ENCODE measurements around the gene TRABD.
"Not testable (repeated sequence)": the region's sequence is repeated elsewhere in the genome, so short reads cannot be mapped to it uniquely, and the experiment has no call there.

Gene TRABD

DNA sequence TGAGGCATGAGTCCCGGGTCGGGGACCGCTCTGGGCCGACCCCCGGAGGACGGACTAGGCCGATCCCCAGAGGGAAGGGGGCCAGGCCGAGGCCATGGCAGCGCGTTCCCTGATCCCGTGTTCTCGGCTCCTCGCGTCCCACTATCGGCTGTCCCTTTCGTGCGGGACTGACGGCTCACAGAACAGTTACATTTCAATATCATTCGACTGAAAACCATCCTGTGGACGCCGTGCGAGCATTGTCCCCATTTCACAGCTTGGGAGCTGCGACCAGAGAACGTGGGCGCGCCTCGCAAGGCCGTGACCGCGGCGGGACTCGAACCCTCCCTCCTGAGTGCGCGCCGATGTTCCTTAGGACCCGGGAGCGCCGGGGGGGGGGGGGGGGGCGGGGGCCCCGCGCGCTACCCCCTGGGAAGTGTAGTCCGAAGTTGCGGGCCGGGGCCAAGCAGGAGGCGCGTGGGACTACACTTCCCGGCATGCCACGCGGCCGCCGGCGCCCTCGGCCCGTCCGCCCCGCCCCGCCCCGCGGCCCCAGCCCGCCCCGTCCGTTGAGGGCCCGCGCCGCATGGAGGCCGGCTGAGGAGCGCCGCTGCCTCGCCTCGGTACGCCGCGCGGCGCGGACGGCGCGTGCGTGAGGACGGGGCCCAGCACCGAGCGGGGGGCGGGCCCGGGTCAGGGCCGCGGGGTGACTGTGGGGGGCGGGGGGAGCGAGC is at the start of gene TRABD:
Gene TRABD, plus strand, starts transcription at position 539 of the 713 bp plus-strand sequence. CDS start 7,148 bp downstream, outside the sequence.
- peak; percentile 86 for DNase-seq

DNA sequence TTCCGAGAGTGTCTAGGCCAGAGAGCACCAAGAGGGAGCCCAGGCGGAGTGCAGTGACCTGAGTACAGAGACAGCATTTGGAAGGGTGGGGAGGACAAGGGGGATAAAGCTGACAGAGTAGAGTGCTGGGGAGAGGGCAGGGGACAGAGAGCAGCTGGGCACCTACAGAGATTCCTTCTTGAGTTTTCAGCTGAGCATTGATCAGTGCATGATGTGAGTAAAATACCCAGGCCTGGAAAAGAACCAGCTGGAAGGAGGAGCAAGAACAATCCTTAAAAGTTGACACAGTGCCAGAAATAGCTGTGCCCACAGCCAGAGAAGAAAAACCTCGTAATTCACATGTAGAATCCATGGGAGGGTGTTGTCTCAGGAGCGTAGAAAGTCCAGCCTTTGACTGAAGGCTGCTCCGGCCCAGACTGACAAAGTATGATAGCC is 49.1 kb upstream of the TRABD start:
- DNase-seq, result no peak

DNA sequence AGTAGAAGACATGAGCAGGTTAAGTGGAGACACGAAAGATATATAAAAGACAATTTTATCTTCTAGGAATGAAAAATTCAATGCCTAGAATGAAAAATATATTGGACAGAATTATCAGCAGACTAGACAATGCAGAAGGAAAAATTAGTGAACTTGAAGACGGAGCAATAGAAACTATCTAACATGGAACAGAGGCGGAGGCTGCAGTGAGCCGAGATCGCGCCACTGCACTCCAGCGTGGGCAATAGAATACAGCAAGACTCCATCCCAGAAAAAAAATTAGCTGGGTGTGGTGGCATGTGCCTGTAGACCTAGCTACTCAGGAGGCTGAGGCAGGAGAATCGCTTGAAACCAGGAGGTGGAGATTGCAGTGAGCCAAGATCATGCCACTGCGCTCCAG is 48.4 kb upstream of the TRABD start:
- not testable (repeated sequence) for DNase-seq

DNA sequence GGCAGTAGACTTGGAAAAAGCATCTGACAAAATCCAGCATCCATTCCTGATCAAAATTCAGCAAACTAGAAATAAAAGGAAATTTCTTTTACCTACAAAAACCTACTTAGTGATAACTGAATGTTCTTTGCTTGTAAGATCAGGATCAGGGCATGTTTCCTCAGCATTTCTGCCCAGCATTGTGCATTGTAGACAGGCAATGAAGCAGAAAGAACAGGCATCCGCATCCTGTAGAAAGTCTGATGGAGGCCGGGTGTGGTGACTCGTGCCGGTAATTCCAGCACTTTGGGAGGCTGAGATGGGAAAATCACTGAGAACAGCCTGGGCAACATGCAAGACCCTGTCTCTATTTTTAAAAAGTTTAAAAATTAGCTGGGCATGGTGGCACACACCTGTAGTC is 47.7 kb upstream of the TRABD start:
- DNase-seq, result no peak

- DNase-seq, result no peak
Observed at GRCh38 chr22:50138988-50139387, 46.7 kb upstream of the TRABD start.

DNA sequence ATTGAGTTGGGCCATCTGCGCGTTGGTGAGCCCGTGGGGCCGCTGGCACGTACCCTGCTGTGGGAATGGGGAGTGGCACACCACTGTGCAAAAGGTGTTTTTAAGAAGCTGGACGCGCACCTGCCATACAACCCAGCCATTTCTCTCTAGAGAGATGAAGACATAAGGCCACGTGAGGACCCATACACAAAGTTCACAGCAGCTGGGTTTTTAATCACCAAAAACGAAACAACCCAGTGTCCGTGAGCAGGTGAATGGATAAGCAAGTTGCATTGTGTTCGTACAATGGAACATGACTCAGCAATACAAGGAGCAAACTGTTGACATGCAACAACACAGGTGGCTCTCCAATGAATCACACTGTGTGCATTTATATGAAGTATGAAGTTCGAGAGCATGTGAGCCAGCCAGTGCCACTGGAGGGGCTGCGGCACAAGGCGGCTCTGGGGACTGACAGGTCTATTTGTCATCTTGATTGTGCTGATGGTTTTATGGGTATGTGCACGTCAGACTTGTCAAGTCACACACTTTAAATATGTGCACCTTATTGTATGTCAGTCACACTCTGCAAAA is 45.8 kb upstream of the TRABD start:
- DNase-seq, result no peak

DNA sequence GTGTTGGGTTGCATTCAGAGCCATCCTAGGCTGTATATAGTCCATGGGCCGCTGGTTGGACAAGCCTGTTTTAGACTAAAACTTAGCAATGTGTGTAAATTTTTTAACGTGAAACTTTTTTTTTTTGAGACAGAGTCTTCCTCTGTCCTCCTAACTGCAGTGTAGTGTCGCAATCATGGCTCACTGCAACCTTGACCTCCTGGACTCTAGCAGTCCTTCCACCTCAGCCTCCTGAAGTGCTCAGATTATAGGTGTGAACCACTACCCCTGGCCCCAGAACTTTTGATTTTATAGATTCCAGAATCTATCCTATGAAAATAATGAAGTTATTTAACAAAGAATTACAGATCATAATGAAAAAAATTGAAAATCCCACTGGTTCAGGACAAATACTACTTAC is 45.1 kb upstream of the TRABD start:
- no peak for DNase-seq

DNA sequence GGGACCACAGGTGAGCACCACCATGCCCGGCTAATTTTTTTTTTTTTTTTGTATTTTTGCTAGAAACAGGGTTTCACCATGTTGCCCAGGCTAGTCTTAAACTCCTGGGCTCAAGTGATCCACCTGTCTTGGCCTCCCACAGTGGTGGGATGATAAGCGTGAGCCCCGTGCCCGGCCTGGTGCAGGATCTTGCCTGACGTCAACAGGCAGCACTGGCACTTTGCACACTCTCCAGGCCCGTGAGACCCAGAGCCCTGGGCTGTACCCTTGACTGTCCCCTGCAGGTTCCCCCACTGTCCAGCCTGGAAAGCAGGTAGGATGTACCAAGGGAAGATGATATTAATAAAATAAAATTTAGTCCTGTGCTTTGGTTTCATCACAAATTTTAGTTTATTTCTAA is 44.3 kb upstream of the TRABD start:
- no peak for DNase-seq

- DNase-seq, result no peak
Observed at GRCh38 chr22:50141891-50142363, 43.8 kb upstream of the TRABD start.

DNA sequence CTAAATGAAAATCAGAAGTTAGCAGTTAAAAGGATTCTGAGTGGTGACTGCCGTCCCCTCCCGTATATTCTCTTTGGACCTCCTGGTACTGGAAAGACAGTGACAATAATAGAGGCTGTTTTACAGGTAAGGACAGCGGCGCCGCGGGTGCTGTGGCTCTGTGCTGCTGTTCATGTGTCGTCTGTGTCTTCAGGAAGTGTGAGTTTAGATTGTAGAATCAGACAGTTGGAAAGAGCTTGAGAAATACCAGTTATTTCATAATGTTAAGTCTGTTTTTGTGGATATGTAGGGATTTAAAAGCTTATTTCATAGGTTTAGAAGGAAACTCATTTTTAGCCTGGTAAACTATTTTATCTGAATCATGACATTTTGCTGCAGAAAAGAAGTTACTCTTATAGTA is 42.6 kb upstream of the TRABD start:
- DNase-seq, result no peak

GRCh38 chr22:50144005-50144614 is 41.6 kb upstream of the TRABD start:
- DNase-seq, result no peak

DNA sequence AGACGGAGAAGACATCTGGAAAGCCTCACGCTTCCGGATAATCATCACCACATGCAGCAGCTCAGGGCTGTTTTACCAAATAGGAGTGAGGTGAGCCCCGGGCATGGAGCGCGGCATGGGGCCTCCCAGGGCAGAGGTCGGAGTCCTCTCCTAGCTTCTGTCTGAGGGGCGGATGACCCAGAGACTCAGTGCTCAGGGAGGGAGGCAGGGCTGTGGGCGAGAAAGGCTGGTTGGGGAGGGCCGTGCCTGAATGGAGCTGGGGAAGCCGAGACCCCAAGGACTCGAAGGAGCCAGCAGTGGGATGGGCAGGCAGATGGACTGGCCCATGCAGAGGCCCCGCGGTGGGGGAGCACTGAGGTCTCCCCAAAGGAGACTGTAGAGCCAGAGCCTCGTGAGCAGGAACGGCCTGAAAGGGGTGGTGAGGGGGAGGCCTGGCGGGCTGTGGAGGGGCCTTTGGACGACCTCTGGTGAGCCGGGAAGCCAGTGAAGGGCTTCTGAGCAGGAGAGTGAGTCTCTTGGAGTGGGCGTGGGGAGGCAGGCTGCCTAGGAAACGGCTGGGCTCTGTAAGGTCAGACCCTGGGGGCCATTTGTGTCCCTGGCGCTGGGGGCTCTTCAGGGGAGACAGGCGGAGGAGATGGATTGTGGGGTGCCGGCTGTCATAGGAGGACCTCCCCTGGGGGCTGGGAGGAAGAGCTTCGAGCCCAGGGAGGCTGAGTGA is 39.8 kb upstream of the TRABD start:
- no peak for DNase-seq

- no peak for DNase-seq
Observed at GRCh38 chr22:50146439-50147238, 39.1 kb upstream of the TRABD start.

GRCh38 chr22:50147258-50148165 is 38.2 kb upstream of the TRABD start:
- DNase-seq, result not testable (repeated sequence)

GRCh38 chr22:50148166-50148500 is 37.6 kb upstream of the TRABD start:
- DNase-seq, result no peak

GRCh38 chr22:50148991-50149721 is 36.6 kb upstream of the TRABD start:
- peak; percentile 76 for DNase-seq

DNA sequence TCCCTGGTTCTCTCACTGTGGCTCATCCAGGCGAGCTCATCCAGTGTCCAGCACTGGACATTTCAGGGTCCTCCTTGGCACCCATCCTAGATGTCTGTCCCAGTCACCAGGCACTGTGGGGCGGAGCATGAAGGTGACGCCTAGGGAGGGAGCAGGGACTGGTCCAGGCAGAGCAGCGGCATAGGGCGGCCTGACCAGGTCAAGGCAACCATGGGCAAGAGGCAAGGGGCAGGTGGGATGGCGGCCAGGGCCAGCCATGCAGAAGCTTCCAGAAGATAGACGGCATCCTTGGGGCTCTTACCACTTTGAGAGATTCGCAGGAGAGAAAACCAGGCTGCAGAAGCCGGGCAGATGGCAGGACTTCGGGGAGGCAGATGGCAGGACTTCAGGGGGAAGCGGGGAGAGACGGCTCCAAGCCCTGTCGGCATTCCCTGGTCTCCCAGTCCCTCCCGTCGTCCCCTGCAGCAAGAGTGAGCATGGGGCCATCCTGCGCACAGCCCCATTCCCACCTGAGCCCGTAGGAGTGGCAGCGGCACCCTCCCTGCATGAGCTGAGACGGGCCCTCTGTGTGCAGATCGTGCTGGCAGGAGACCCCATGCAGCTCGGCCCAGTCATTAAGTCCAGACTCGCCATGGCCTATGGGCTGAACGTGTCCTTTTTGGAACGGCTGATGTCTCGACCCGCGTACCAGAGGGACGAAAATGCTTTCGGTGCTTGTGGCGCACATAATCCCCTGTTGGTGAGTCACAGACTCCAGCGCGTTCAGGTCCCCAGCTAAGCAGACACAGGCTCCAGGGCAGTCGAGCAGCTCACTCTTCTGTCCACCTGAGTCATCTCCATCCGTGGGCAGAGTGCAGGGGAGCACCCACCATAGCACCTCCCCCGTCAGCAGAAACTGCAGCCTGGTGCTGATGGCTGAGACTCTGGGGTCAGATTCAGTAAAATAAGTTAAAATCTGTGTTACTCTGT is 35.3 kb upstream of the TRABD start:
- DNase-seq, result no peak

- no peak for DNase-seq
Observed at GRCh38 chr22:50151571-50152537, 33.9 kb upstream of the TRABD start.

Data from activated CD4-positive, alpha-beta T cell treated with anti-CD3 and anti-CD28 coated beads, Interleukin-2, amount 50 U/mL, for 1 hour (primary cell).